CD14-positive monocyte (primary cell): Measurements from ENCODE around the gene ARHGEF6. TPM values are rescaled to one million over a fixed set of nuclear protein-coding genes. Genes with fewer than 3 reads are reported as not detected.

ENCODE experiments used
- DNase-seq, 3 donors: peaks; one replicate each; pipeline ENCODE4 v3.0.0-alpha.2; 2011 to 2022
- H2AFZ ChIP-seq: 2 replicates; pipeline ENCODE4 v1.6.0; 2012; ENCODE audit warnings: mild to moderate bottlenecking, low read depth, low read length, inconsistent platforms; ENCODE audit not compliant: insufficient read depth, poor library complexity, severe bottlenecking
- H3K27ac ChIP-seq, 2 donors: 1 replicate in 1 of 2; 2 replicates in 1 of 2; pipeline ENCODE4 v1.5.1; 2012 to 2013; ENCODE audit warnings: low read length in 2 of 2, control low read depth in 1 of 2, inconsistent platforms in 1 of 2, low read depth in 1 of 2, mild to moderate bottlenecking in 1 of 2
- H3K27me3 ChIP-seq, 2 donors: one replicate each; pipeline versions ENCODE4 v1.6.0 to v1.6.1; 2011 to 2013; ENCODE audit warnings: low read length in 2 of 2; ENCODE audit not compliant: control insufficient read depth in 2 of 2, insufficient read depth in 2 of 2
- H3K36me3 ChIP-seq, 2 donors: replicated peaks in 1 of 2; 1 replicate in 1 of 2; 2 replicates in 1 of 2; pipeline versions ENCODE4 v1.5.1 to v1.6.1; 2012 to 2013; ENCODE audit warnings: low read length in 2 of 2, control low read depth in 1 of 2, inconsistent platforms in 1 of 2, mild to moderate bottlenecking in 1 of 2; ENCODE audit not compliant: insufficient read depth in 2 of 2, control insufficient read depth in 1 of 2
- H3K4me1 ChIP-seq, 2 donors: 1 replicate in 1 of 2; 2 replicates in 1 of 2; pipeline versions ENCODE4 v1.5.1 to v1.6.1; 2012 to 2013; ENCODE audit warnings: low read length in 2 of 2, control low read depth in 1 of 2, inconsistent platforms in 1 of 2, mild to moderate bottlenecking in 1 of 2, moderate library complexity in 1 of 2; ENCODE audit not compliant: insufficient read depth in 2 of 2, control insufficient read depth in 1 of 2
- H3K4me2 ChIP-seq: replicated peaks from 2 replicates; pipeline ENCODE3; 2012; ENCODE audit warnings: low read length, moderate library complexity, mild to moderate bottlenecking; ENCODE audit not compliant: poor library complexity, severe bottlenecking; ENCODE audit errors: extremely low read depth
- H3K4me3 ChIP-seq, 3 experiments: fragments of 200-600 bp in 1 of 3; sonication (generic) in 1 of 3; replicated peaks in 1 of 3; 1 replicate in 2 of 3; 2 replicates in 1 of 3; pipeline ENCODE4 v1.5.1; 2011 to 2013; ENCODE audit warnings: low read length in 3 of 3, mild to moderate bottlenecking in 3 of 3, control low read depth in 2 of 3, low read depth in 2 of 3, inconsistent platforms in 1 of 3, moderate library complexity in 1 of 3
- H3K79me2 ChIP-seq: 2 replicates; pipeline ENCODE4 v1.6.0; 2012; ENCODE audit warnings: mild to moderate bottlenecking, control low read depth, inconsistent platforms, low read length, moderate library complexity; ENCODE audit not compliant: insufficient read depth
- H3K9ac ChIP-seq: 2 replicates; pipeline ENCODE4 v1.6.0; 2017; ENCODE audit warnings: low read length, mild to moderate bottlenecking; ENCODE audit not compliant: insufficient read depth, poor library complexity, severe bottlenecking
- H3K9me3 ChIP-seq, 2 donors: replicated peaks in 1 of 2; 1 replicate in 1 of 2; 2 replicates in 1 of 2; pipeline versions ENCODE4 v1.5.1 to v1.6.1; 2012 to 2013; ENCODE audit warnings: low read length in 2 of 2, control low read depth in 1 of 2; ENCODE audit not compliant: control insufficient read depth in 1 of 2, insufficient read depth in 1 of 2
- H4K20me1 ChIP-seq: 2 replicates; pipeline ENCODE4 v1.6.0; 2012; ENCODE audit warnings: mild to moderate bottlenecking, low read length, control low read depth, moderate library complexity; ENCODE audit not compliant: insufficient read depth
- H3K27ac Mint-ChIP-seq, 7 donors: one replicate each; pipeline ENCODE4 v1.8.0; 2020; ENCODE audit warnings: mild to moderate bottlenecking in 7 of 7, mixed read lengths in 7 of 7, moderate library complexity in 6 of 7, inconsistent platforms in 2 of 7
- H3K27me3 Mint-ChIP-seq, 3 donors: one replicate each; pipeline ENCODE4 v1.8.0; 2021 to 2022; ENCODE audit warnings: low read depth in 3 of 3, mild to moderate bottlenecking in 3 of 3, mixed read lengths in 3 of 3, moderate library complexity in 3 of 3, inconsistent platforms in 1 of 3
- H3K36me3 Mint-ChIP-seq, 2 donors: one replicate each; pipeline ENCODE4 v1.8.0; 2020; ENCODE audit warnings: mixed read lengths in 2 of 2, inconsistent platforms in 1 of 2, mild to moderate bottlenecking in 1 of 2
- H3K4me1 Mint-ChIP-seq: one replicate; pipeline ENCODE4 v1.8.0; 2020; ENCODE audit warnings: mild to moderate bottlenecking, mixed read lengths
- H3K4me3 Mint-ChIP-seq, 2 donors: one replicate each; pipeline ENCODE4 v1.8.0; 2020; ENCODE audit warnings: mild to moderate bottlenecking in 2 of 2, mixed read lengths in 2 of 2, moderate library complexity in 1 of 2
- H3K9me3 Mint-ChIP-seq, 7 donors: one replicate each; pipeline ENCODE4 v1.8.0; 2020 to 2022; ENCODE audit warnings: mixed read lengths in 7 of 7, mild to moderate bottlenecking in 6 of 7, moderate library complexity in 6 of 7, inconsistent platforms in 2 of 7
- CTCF ChIP-seq: fragments of 200-600 bp; IDR thresholded peaks from one replicate; pipeline ENCODE4 v1.8.0; 2022; ENCODE audit warnings: antibody characterized with exemption, mild to moderate bottlenecking
- WGBS: methylation state at CpG from one replicate; pipeline ENCODE4 v1.1.5; 2013; ENCODE audit warnings: missing lambda C conversion rate; ENCODE audit not compliant: insufficient coverage; 5-methylcytosine and 5-hydroxymethylcytosine counted together
- intact Hi-C, 2 donors: fragments of 100-400 bp; cut with micrococcal nuclease; formaldehyde crosslinking; loops; one replicate each; pipeline versions ENCODE4 v1.15.0 to v1.15.1; 2023
- polyA plus RNA-seq, 3 donors: library from polyadenylated mRNA; depleted of rRNA in 1 of 3; unstranded in 2 of 3; stranded (reverse) in 1 of 3; fragments of 300-500 nt in 2 of 3; fragments of >200 nt in 1 of 3; fragmentation: Illumina TruSeq in 2 of 3; gene quantifications; 1 replicate in 2 of 3; 2 replicates in 1 of 3; pipeline ENCODE4 v1.2.3, GENCODE V29; 2012 to 2021

ARHGEF6 gene
- polyA plus RNA-seq, 3 donors, result 51.4 to 79.2 (median 57.0) TPM

DNA sequence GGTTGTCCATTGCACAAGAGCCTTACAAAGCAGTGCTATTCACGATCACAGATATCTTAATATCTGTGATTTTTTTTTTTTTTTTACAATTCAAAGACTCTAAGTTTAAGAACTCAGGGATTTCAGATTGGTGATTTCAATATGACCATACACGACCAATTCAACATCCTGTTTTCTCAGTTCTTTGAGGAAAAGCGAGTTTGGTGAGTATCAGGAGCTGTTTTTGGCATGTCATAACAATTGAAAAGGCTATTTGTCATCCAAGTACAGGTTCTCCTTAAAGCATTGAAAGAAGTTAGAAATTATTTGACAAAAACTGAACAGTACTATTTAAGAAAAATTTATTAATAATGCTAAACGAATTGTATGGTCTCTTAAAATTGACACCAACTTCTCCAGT is 9.1 kb upstream of the ARHGEF6 start:
- Mint-ChIP-seq H3K9me3 (peaks cover 0 to 5% (median 2%) of the 10 kb centered on the region in 7 donors), H3K4me3 (no peak overlapping the region), H3K27me3 (no peaks in the 10 kb centered on the region), H3K4me1 (no peaks in the 10 kb centered on the region), H3K36me3 (no peaks in the 10 kb centered on the region), H3K27ac (no peak overlapping the region)
- Histone ChIP-seq H3K4me1 (no peaks in the 10 kb centered on the region), H3K79me2 (no peaks in the 10 kb centered on the region), H3K36me3 (no peaks in the 10 kb centered on the region), H3K27ac (no peak overlapping the region), H3K27me3 (no peaks in the 10 kb centered on the region), H3K4me3 (no peak overlapping the region), H3K9me3 (peaks cover 0 to 2% of the 10 kb centered on the region in 2 donors), H3K9ac (no peak overlapping the region), H2AFZ (no peak overlapping the region), H4K20me1 (no peaks in the 10 kb centered on the region), H3K4me2 (no peak overlapping the region)
- TF ChIP-seq CTCF, result no peak
- WGBS, result no CpG with 5 or more reads among the region's 4 CpGs
- intact Hi-C loops, result no loop called here
- no peak for DNase-seq

GRCh38 chrX:136784231-136784630 is 3.5 kb upstream of the ARHGEF6 start:
- WGBS, result no CpG with 5 or more reads among the region's 1 CpG
- Histone ChIP-seq H2AFZ (no peak overlapping the region), H3K4me2 (no peak overlapping the region), H3K79me2 (peaks cover 14% of the 10 kb centered on the region), H3K4me3 (no peak overlapping the region), H4K20me1 (no peaks in the 10 kb centered on the region), H3K36me3 (no peaks in the 10 kb centered on the region), H3K4me1 (peaks cover 25 to 28% of the 10 kb centered on the region in 2 donors), H3K27me3 (no peaks in the 10 kb centered on the region), H3K9ac (no peak overlapping the region), H3K27ac (no peak overlapping the region), H3K9me3 (peaks cover 0 to 2% of the 10 kb centered on the region in 2 donors)
- H3K36me3 Mint-ChIP-seq, result no peaks in the 10 kb centered on the region
- H3K9me3 Mint-ChIP-seq, result peaks cover 0 to 6% (median 2%) of the 10 kb centered on the region in 7 donors
- H3K4me3 Mint-ChIP-seq, result peak overlapping the region in 1 of 2 donors; percentile 59
- peak; percentile 34 to 50 (median 47) for DNase-seq
- intact Hi-C loops, result loop anchor here in 1 of 2 donors (5.0 kb wide), 1 partner anchor 42 kb away; no protein-coding TSS in a partner anchor
- H3K4me1 Mint-ChIP-seq, result peaks cover 31% of the 10 kb centered on the region
- no peaks in the 10 kb centered on the region for H3K27me3 Mint-ChIP-seq
- peak overlapping the region in 3 of 7 donors; percentile 38 to 64 (median 41) for H3K27ac Mint-ChIP-seq
- TF ChIP-seq CTCF, result no peak
